NCI-H1092 (cell line): ENCODE results near the gene STK11.

Source experiments
- DNase-seq: peaks from one replicate; lab custom pipeline; 2025; lab: John Stamatoyannopoulos, UW

The STK11 gene

DNA sequence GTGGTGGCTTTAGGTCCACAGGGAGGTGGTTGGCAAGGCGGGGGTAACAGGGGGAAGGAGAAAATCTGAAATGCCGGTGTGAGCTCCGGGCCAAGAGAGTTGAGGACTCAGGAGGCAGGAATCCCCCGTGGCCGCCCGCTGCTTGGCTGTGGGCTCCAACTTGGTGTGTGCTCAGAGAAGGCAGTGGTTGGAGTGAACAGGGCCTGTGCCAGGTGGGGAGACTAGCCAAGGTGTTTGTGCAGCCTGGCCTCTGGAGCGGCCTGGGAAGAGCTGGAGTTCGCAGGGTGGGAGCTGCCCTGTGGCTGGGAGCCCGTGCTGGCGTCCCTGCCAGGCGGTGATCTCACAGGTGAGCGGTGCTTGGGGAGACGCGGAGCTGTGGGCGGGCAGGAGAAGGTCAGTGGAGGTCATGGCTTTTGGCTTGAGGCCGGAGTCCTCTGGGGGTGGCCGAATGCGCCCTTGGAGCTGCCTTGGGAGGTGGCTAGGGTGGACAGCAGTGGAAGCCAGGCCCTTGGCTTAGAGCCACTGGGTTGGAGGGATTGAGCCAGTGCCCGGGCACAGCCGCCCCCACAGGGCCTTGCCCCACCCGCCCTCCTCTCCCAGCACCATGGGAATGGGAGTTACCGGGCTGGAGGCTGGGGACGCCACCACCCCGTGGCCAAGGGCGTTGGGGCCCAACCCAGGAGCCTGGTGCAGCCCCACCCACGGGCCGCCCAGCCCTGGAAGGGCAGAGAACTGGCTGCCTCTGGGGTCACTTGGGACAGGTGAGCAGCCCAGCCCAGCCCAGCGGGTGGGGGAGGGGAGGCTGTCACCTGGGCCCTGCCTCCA lies 56.4 kb downstream of the STK11 start:
- no peak for DNase-seq

DNA sequence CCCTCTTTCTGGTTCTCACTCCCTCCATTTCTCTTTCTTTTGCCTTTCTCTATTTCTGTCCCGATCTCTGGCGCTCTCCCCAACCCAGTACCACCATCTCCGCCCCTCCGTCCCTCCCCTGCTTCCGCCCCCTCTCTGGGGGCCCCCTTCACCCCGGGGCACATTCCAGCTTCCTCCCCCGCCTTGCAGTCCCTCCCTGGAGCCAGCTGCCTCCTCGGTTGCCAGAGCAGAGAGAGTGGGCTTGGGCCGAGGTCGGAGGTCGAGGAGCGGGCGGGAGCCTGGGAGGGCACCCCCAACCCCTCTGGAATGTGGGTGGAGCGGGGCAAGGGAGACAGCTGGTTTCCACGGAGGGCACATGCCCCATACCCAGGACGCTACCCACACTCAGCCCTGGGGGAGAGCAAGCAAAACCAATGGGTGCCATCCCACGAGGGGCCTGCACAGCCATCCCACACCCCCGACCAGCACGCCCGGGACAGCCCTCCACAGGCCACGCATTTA lies 57.1 kb downstream of the STK11 start:
- no peak for DNase-seq

DNA sequence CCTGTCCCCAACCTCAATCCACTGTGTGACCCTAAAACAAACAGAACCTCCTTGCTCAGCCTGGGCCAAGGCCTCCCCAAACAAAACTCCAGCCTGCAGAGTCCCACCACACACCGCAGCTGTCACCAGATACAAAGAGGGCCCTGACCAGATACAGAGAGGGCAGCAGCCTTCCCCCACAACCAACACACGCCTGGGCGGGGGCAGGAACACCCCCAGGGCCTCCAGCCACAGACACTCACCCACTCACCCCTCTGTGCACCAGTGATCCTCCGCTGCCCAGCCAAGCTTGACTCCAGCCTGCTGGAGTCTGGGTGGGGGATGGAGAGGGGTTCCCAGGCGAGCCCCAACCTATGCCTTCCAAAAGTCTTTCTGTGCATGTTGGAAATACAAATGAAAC lies 57.6 kb downstream of the STK11 start:
- no peak for DNase-seq

DNA sequence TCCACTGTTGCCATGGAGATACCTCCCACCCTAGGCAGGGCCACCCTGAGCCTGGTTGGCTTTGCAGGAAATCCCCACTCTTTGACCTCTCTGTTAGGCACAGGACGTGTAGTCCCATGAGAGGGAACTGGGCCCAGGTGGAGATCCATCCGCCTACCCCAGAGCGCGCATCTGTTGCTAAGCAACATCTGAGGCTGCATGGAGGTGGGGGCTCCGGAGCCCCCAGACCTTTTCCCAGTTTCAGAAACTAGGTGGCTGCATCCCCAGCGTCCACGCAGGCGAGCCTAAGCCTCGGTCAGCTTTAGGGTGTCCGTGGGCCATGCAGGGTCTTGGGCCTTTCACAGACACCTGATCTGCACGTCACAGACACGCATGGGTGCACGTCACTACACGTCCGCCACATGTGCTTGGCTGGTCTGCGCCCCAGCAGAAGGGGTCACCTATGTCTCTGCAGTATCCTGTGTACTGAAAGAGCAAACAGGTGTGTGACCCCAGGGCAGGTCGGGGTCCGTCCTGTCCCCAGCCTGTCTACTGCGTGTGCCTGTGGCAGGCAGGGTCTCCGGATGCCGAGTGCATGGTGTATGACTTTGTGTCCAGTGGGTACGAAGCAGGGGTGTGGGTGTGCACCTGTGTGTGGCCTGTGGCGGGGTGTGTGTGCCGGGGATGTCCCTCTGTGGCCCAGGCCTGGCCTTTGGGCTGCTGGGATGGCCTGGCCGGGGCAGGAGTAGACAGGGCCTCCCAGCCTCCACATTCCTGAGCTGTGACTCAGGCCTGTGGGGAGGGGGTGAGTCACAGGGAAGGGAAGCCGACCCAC lies 59.4 kb downstream of the STK11 start:
- no peak for DNase-seq

DNA sequence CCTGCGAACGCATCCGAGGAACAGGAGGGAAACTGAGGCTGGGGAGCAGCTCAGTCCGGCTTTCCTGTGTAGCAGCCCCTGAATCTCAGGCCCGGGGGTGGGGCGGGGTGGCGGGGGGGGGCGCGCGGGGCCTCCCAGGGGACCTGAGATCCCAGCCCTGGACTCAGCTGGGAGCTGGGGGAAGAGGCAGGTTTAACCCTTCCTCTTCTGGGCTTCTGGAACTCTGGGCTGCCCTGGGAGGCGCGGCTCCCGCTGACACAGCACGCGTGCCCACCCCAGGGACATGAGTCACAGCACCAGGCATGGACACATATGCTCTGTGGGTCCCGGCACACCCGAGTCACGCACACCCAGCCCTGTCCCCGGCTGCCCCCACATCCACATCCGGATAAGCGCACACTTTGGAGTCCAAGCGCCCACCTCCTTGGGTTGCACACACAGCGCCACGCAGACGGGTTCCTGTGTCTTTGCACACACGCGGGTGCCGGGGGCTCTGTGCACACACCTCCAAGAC lies 60.1 kb downstream of the STK11 start:
- no peak for DNase-seq

DNA sequence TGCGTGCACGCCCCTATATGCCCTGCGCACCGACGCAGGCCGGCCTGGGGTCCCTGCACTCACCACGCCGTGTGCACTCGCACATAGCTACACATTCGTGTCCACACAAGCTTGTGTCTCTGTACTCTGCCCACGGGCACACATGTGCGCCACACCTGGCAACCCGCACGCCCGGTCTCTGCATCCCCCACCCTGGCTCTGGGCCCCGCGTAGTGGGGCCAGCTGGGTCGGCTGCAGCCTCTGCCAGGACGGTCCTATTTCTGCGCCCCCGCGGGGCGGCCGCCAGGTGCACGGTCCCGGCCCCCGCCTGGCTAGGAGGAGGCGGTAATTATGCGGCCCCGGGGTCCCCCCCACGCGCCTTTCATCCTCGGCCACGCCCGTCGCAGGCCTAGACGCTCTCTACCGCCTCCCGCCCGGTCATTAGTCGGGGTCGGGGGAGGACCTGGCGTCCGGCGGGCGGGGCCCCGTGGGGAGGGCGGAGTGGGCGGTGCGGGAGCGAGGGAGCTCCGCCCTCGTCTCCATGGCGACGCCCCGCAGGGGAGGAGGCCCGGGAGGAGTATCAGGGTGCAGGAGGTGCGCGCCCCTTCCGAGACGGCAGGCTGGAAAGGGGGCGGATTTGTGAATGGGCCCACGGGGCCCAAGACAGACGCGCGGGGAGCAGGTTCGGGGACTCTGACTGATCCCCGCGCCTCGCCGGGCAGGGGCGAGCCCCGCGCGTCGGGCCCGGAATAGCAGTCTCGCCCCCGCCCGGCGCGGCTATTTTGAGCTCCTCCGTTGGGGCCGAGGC lies 60.7 kb downstream of the STK11 start:
- DNase-seq, result peak; percentile 65

DNA sequence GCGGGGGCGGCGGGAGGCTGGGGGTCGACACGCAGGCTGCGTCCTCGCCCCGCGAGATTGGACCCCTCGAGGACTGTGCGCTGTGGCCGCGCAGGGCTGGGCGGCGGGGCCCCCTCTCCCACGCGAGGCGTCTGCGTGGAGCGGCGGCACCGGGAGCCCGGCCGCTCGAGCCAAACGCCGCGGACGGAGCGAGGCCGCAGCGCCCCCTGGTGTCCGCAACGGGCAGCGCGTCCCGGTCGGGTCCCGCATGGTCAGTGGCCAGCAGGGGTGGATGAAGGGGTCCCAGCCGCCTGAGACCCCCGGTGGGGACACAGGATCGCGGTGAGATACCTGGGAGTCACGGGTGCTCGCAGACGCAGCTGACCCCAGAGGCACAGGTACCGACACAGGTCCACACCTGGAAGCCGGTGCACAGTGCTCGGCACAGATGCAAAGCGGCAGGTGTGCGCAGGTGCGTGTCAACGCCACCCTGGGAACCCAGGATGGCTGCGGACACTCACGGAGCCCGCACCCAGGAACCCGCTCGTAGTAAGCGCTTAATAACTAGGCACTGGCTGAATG lies 61.4 kb downstream of the STK11 start:
- DNase-seq, result no peak

DNA sequence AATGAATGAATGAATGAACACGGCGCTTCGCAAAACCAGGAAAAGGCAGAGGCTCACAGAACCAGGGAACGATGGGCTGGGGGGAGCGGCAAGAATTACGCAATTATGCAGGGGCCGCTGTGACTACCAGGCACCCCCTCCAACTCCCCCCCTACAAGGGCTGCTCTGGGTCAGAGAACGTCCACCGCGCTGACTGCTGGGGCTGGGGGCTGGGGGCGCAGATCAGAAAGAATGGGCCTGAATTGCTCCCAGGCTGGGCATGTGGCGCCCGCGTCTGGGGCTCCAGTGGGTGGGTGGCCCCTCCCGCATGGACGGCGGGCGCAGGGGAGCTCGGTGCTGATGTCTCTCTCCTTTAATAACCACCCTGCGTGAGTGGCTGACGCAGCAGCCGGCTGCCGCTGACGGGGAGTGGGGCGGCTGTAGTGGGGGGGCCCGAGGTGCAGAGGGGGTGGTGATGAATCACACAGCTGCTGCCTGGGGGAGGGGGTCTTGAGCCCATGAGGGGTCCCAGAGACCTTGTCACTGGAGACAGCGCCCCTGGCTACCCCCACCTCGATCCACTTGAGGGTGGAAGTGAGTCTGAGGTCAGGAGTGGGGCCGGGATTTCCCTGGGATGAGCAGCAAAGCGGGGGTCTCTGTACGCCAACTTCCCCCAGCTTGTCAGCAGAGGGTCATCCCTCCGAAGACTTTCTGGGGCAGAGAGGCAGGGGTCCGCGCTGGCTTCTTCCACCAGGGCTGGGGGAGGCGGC lies 62.1 kb downstream of the STK11 start:
- no peak for DNase-seq

DNA sequence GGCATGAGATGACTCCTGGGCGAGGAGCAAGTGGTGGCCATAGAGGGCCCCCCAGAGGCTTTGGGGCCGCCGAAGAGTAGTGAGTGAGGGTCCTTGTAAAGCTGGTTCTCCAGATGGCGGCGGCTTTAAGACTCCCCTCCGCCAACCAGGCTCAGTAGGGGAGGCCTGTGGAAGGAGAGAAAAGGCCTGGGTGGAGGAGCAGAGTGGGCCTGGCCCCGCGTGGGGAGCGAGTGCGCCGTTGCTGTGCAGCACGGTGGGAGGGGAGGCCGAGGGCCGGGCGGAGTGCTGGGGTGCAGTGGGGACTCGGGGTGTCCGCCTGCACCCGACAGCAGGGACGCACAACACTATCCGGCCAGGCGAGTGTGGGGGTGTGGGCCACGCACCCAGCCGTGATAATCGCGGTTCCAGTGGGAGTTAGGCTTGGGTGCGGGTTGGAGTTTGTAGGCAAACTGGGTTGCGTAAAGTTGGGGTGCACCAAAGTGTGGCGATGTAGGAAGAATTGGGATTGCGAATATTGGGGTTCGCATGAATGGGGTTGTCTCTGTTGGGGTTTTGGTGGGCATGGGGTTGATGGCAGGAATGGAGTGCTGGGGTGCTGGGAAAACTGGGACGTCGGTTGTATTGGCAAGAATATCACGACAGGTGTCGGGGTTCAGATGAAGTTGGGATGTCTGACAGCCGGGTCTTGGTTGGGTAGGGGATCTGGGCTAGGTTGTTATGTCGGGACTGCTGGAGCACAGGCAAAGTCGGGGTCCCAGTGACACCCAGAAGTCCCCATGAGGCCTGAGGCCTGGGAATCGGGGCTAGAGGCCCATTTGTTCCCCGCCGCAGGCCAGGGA lies 62.9 kb downstream of the STK11 start:
- no peak for DNase-seq

DNA sequence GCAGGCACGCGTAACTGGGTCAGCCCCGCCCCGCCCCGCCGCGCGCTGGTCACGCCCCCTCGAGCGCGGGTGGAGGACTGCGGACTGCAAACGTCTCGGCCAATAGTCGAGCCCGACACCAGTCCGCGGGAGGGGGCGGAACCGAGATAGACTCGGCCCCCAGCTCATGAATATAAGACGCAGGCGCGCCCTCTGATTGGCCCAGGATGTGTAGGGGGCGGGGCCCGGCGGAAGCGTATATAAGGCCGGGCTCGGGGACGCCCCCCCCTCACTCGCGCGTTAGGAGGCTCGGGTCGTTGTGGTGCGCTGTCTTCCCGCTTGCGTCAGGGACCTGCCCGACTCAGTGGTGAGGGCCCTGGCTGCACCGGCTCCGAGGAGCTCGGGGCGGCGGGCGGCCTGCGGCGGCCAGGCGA lies 63.5 kb downstream of the STK11 start, which contains the start of gene CIRBP:
Gene CIRBP (plus strand): TSS at position 268 of the 413 bp plus-strand sequence. CDS start 1,602 bp downstream, outside the sequence.
- DNase-seq, result peak; percentile 96

DNA sequence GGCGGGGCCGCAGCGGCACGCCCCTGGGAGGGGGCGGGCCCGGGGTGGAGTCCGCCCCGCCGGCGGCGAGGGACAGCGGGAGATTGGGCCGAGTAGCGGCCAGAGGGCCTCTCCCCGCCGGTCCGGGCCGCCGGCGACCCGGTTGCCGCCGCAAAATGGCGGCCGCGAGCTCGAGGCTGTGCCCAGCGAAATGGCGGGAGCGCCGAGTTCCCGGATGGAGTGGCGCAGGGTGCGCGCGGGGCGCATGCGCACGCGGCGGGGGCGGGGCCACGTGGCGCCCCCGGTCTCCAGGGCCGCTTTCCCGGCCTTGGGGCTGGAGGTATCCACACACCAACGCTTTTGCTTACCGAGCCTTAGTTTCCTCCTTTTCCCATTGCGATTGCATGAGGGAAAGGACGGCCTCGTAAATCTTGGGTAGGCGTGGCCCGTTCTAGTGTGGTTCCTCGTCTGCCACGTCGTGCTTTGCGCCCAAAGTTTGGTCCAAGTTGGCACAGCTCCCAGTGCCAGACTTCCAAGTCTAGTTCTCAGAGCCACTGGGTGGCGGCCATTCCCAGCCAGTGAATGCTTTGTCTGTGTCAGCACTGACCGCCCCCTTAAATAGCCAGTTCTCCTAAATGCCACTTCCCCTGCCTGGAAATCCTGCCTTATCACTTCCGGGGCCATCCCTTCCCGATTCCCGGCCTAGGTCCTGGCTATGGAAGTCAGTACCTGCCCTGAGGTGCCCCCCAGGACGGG lies 64.1 kb downstream of the STK11 start:
- peak; percentile 76 for DNase-seq

DNA sequence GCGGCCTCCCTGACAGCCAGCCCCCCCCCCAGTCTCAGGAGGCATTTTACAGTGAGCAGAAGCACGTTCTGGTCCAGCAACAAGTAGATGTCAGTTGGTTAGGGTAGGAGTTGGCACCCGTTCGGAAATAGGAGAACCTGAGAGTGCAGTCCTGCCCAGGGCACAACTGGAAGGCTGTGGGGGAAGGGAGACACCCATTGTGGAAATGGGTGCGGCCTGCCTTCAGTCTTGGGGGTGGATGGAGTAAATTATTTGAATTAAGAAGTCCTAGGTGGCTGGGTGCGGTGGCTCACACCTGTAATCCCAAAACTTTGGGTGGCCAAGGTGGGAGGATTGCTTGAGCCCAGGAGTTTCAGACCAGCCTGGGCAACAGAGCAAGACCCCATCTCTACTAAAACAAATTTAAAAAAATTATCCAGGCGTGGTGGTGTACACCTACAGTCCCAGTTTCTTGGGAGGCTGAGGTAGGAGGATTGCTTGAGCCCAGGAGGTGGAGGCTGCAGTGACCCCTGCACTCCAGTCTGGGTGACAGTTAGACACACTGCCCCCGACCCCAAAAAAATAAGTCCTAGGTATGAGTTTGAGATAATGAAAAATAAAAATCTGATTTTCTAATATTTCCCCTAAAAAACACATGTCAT lies 64.8 kb downstream of the STK11 start:
- DNase-seq, result no peak

DNA sequence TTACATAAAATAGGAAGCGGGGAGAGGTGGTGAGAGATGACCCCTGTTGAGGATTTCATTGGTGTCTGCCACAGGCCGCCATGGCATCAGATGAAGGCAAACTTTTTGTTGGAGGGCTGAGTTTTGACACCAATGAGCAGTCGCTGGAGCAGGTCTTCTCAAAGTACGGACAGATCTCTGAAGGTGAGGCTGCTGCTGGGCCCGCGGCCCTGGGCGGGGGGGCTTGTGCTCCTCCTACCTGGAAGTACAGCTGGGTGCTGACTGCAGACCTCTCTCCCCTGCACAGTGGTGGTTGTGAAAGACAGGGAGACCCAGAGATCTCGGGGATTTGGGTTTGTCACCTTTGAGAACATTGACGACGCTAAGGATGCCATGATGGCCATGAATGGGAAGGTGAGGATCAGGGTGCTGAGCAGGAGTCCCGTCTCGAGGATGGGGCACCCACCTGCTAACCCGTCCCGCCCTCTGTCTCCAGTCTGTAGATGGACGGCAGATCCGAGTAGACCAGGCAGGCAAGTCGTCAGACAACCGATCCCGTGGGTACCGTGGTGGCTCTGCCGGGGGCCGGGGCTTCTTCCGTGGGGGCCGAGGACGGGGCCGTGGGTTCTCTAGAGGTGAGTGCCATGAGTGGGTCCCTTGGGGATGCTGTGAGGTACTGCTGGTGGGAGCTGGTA lies 65.4 kb downstream of the STK11 start:
- no peak for DNase-seq

DNA sequence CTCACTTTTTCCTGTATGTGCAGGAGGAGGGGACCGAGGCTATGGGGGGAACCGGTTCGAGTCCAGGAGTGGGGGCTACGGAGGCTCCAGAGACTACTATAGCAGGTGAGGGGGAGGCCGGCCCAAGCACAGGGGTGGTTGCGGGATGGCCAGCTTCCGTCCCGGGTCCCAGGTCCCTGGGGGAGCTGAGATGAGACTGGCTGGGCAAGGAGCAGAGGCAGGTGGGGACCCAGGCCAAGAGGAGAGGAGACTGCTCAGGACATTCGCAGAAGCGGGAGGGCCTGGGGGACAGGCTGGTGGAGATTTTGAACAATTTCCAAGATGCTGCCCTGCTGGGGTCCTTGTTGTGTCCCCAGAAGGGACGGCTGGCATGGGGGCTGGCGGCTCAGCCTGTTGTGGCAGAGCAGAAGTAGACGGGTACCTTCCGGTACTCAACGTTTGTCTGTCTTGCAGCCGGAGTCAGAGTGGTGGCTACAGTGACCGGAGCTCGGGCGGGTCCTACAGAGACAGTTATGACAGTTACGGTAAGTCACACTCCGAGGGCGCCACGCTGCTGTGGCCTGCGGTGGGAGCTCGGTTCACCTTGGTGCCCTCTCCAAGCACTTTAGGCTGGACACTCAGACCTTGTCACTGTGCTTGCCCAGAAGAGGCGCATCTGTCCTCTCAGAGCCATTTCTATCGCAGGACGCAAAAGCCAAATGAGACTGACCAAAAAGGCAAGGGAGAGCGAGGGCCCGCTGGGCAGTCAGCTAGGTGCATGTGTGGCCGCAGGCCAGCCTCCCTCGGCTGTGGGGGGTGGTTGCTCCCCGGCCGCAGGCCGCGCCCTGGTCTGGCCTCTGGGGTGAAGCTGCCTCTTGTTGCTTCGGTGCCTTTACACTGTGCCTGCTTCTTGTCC lies 66.2 kb downstream of the STK11 start:
- no peak for DNase-seq

DNA sequence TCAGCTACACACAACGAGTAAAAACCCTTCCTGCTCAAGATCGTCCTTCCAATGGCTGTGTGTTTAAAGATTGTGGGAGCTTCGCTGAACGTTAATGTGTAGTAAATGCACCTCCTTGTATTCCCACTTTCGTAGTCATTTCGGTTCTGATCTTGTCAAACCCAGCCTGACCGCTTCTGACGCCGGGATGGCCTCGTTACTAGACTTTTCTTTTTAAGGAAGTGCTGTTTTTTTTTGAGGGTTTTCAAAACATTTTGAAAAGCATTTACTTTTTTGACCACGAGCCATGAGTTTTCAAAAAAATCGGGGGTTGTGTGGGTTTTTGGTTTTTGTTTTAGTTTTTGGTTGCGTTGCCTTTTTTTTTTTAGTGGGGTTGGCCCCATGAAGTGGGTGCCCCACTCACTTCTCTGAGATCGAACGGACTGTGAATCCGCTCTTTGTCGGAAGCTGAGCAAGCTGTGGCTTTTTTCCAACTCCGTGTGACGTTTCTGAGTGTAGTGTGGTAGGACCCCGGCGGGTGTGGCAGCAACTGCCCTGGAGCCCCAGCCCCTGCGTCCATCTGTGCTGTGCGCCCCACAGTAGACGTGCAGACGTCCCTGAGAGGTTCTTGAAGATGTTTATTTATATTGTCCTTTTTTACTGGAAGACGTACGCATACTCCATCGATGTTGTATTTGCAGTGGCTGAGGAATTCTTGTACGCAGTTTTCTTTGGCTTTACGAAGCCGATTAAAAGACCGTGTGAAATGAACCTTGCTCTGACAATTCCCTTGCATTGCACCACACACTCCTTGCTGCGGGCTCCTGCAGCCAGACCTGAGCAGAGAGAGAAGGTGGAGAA lies 67.1 kb downstream of the STK11 start:
- DNase-seq, result no peak
